Measurements from ENCODE around the gene CREBBP.

Gene CREBBP

GRCh38 chr16:3884398-3884797 lies 3.9 kb upstream of the CREBBP start:
- Histone ChIP-seq H3K4me3 (no peak overlapping the region), H3K36me3 (ENCODE audit: insufficient read depth, low read length) (no peaks in the 10 kb centered on the region), H3K9ac (ENCODE audit: insufficient read length) (no peak overlapping the region), H3K27ac (no peak overlapping the region), H3K9me3 (ENCODE audit: low read depth, low read length) (no peaks in the 10 kb centered on the region)
- DNase-seq (ENCODE audit: low read depth, low spot score): no peak
- TF ChIP-seq FOXP2 (optimal IDR thresholded peaks at IDR 0.05; ENCODE audit: control extremely low read depth, extremely low read length, insufficient read depth) (no peak), EZH2 (IDR thresholded peaks at IDR 0.05) (no peak), POLR2AphosphoS5 (IDR thresholded peaks at IDR 0.05; ENCODE audit: borderline replicate concordance, low read depth, low read length) (no peak)

- peaks cover 10% of the 10 kb centered on the region for H3K36me3 ChIP-seq (ENCODE audit: insufficient read depth, low read length)
- no peak overlapping the region for H3K4me3 ChIP-seq
- TF ChIP-seq POLR2AphosphoS5 (IDR thresholded peaks at IDR 0.05; ENCODE audit: borderline replicate concordance, low read depth, low read length): no peak
- no peak for TF ChIP-seq FOXP2 (optimal IDR thresholded peaks at IDR 0.05; ENCODE audit: control extremely low read depth, extremely low read length, insufficient read depth)
- TF ChIP-seq EZH2 (IDR thresholded peaks at IDR 0.05): no peak
- no peaks in the 10 kb centered on the region for H3K9me3 ChIP-seq (ENCODE audit: low read depth, low read length)
- no peak overlapping the region for H3K27ac ChIP-seq
- DNase-seq (ENCODE audit: low read depth, low spot score): no peak
- H3K9ac ChIP-seq (ENCODE audit: insufficient read length): no peak overlapping the region
Observed at GRCh38 chr16:3882531-3882930, 2.0 kb upstream of the CREBBP start.

- DNase-seq (ENCODE audit: low read depth, low spot score): no peak
- TF ChIP-seq FOXP2 (optimal IDR thresholded peaks at IDR 0.05; ENCODE audit: control extremely low read depth, extremely low read length, insufficient read depth) (no peak), EZH2 (IDR thresholded peaks at IDR 0.05) (no peak), POLR2AphosphoS5 (IDR thresholded peaks at IDR 0.05; ENCODE audit: borderline replicate concordance, low read depth, low read length) (no peak)
- Histone ChIP-seq H3K9ac (ENCODE audit: insufficient read length) (no peak overlapping the region), H3K9me3 (ENCODE audit: low read depth, low read length) (no peaks in the 10 kb centered on the region), H3K36me3 (ENCODE audit: insufficient read depth, low read length) (peaks cover 15% of the 10 kb centered on the region), H3K27ac (no peak overlapping the region), H3K4me3 (peak overlapping the region; percentile 72)
Observed at GRCh38 chr16:3881499-3881990, 1.0 kb upstream of the CREBBP start.

DNA sequence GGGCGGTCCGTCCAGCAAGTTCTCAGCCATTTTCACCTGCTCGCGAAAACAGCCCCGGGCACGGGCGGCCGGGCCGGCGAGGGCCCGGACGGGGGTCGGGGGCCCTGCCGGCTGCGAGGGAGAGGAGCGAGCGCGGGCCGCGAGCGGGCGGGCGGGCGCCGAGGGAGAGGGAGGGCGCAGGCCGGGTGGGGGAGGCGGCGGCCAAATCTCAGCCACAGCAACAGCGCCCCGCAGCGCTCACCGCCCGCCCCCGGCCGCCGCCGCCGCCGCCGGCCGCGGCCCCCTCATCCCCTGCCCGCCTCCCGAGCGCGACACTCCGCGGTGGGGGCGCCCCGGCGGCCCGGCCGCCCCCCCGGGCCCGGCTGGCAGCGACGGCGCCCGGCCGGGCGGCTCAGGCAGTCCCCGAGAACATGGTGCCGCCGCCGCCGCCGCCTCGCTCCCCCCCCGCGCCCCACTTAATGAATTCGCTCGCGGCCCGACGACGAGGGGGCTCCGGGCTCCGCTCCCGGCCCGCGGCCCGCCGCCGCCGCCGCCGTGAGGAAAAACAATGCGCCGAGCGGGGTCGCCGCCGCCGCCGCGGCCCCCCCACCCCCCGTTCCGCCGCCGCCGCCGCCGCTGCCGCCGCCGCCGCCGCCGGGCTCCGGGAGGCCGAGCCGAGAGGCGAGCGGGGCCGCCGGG lies 487 bp downstream of the CREBBP start:
- Histone ChIP-seq H3K4me3 (peak overlapping the region; percentile 80), H3K36me3 (ENCODE audit: insufficient read depth, low read length) (peaks cover 15% of the 10 kb centered on the region), H3K9me3 (ENCODE audit: low read depth, low read length) (no peaks in the 10 kb centered on the region), H3K27ac (no peak overlapping the region; the same call in 1 of the 2 replicates), H3K9ac (ENCODE audit: insufficient read length) (peak overlapping the region; percentile 89)
- TF ChIP-seq POLR2AphosphoS5 (IDR thresholded peaks at IDR 0.05; ENCODE audit: borderline replicate concordance, low read depth, low read length) (no peak), EZH2 (IDR thresholded peaks at IDR 0.05) (no peak), FOXP2 (optimal IDR thresholded peaks at IDR 0.05; ENCODE audit: control extremely low read depth, extremely low read length, insufficient read depth) (no peak)
- DNase-seq (ENCODE audit: low read depth, low spot score): no peak

DNA sequence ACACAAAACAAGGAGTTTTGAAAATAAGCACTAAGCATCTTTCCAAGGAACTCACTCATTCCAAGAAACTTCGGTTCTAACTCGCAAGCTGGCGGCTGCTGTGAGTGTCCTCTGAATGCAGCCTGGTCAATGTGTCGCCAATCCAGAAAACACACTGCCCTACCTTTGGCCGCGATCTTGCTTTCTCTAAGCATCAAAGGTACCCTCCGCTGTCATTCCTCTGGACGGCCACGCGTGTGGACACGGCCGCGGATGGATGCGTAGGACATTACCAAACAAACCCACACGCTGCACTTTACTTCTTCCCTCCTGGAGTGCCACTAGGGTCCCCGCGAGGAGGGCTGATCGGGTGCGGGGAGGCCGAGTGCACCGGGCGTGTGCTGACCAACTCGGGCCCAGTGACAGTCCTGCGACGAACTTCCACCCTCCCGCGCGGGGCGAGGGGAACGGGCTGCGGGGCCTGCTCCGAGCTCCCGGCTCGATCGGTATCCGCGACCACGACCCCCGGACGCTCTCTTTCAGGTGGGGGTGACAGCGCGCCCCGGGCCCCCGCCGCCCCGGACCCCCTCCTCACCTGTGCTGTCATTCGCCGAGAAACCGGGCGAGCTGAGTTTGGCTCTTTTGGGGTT lies 1.1 kb downstream of the CREBBP start:
- Histone ChIP-seq H3K27ac (no peak overlapping the region), H3K9ac (ENCODE audit: insufficient read length) (peak overlapping the region; percentile 89), H3K4me3 (peak overlapping the region; percentile 80), H3K36me3 (ENCODE audit: insufficient read depth, low read length) (peaks cover 15% of the 10 kb centered on the region), H3K9me3 (ENCODE audit: low read depth, low read length) (no peaks in the 10 kb centered on the region)
- DNase-seq (ENCODE audit: low read depth, low spot score): no peak
- TF ChIP-seq POLR2AphosphoS5 (IDR thresholded peaks at IDR 0.05; ENCODE audit: borderline replicate concordance, low read depth, low read length): no peak

- TF ChIP-seq FOXP2 (optimal IDR thresholded peaks at IDR 0.05; ENCODE audit: control extremely low read depth, extremely low read length, insufficient read depth) (no peak), POLR2AphosphoS5 (IDR thresholded peaks at IDR 0.05; ENCODE audit: borderline replicate concordance, low read depth, low read length) (no peak), EZH2 (IDR thresholded peaks at IDR 0.05) (no peak)
- no peaks in the 10 kb centered on the region for H3K9me3 ChIP-seq (ENCODE audit: low read depth, low read length)
- peak overlapping the region; percentile 89 for H3K9ac ChIP-seq (ENCODE audit: insufficient read length)
- peak overlapping the region; percentile 80 for H3K4me3 ChIP-seq
- H3K36me3 ChIP-seq (ENCODE audit: insufficient read depth, low read length): peaks cover 15% of the 10 kb centered on the region
- no peak overlapping the region for H3K27ac ChIP-seq
- DNase-seq (ENCODE audit: low read depth, low spot score): no peak
Observed at GRCh38 chr16:3878610-3879009, 1.9 kb downstream of the CREBBP start.

GRCh38 chr16:3876695-3877094 lies 3.8 kb downstream of the CREBBP start:
- no peak overlapping the region for H3K27ac ChIP-seq
- no peak overlapping the region for H3K9ac ChIP-seq (ENCODE audit: insufficient read length)
- no peak overlapping the region for H3K4me3 ChIP-seq

GRCh38 chr16:3876160-3876559 lies 4.4 kb downstream of the CREBBP start:
- Histone ChIP-seq H3K9me3 (ENCODE audit: low read depth, low read length) (no peaks in the 10 kb centered on the region), H3K4me3 (no peak overlapping the region), H3K36me3 (ENCODE audit: insufficient read depth, low read length) (peaks cover 15% of the 10 kb centered on the region), H3K27ac (no peak overlapping the region), H3K9ac (ENCODE audit: insufficient read length) (no peak overlapping the region)
- TF ChIP-seq FOXP2 (optimal IDR thresholded peaks at IDR 0.05; ENCODE audit: control extremely low read depth, extremely low read length, insufficient read depth): no peak
- TF ChIP-seq EZH2 (IDR thresholded peaks at IDR 0.05): no peak
- TF ChIP-seq POLR2AphosphoS5 (IDR thresholded peaks at IDR 0.05; ENCODE audit: borderline replicate concordance, low read depth, low read length): no peak
- DNase-seq (ENCODE audit: low read depth, low spot score): no peak

More at GRCh38 chr16:3876695-3877094, 3.8 kb downstream of the CREBBP start:
- no peak for DNase-seq (ENCODE audit: low read depth, low spot score)
- H3K36me3 ChIP-seq (ENCODE audit: insufficient read depth, low read length): peaks cover 15% of the 10 kb centered on the region
- H3K9me3 ChIP-seq (ENCODE audit: low read depth, low read length): no peaks in the 10 kb centered on the region
- no peak for TF ChIP-seq FOXP2 (optimal IDR thresholded peaks at IDR 0.05; ENCODE audit: control extremely low read depth, extremely low read length, insufficient read depth)
- TF ChIP-seq EZH2 (IDR thresholded peaks at IDR 0.05): no peak
- no peak for TF ChIP-seq POLR2AphosphoS5 (IDR thresholded peaks at IDR 0.05; ENCODE audit: borderline replicate concordance, low read depth, low read length)

All from SK-N-MC (cell line).